CD14-positive monocyte (primary cell): ENCODE results near the gene NPAS2. TPM values are rescaled to one million over a fixed set of nuclear protein-coding genes. Genes with fewer than 3 reads are reported as not detected.

Experiments
- DNase-seq, 3 donors: peaks; one replicate each; pipeline ENCODE4 v3.0.0-alpha.2; 2011 to 2022
- H2AFZ ChIP-seq: 2 replicates; pipeline ENCODE4 v1.6.0; 2012; ENCODE audit warnings: mild to moderate bottlenecking, low read depth, low read length, inconsistent platforms; ENCODE audit not compliant: insufficient read depth, poor library complexity, severe bottlenecking
- H3K27ac ChIP-seq, 2 donors: 1 replicate in 1 of 2; 2 replicates in 1 of 2; pipeline ENCODE4 v1.5.1; 2012 to 2013; ENCODE audit warnings: low read length in 2 of 2, control low read depth in 1 of 2, inconsistent platforms in 1 of 2, low read depth in 1 of 2, mild to moderate bottlenecking in 1 of 2
- H3K27me3 ChIP-seq, 2 donors: one replicate each; pipeline versions ENCODE4 v1.6.0 to v1.6.1; 2011 to 2013; ENCODE audit warnings: low read length in 2 of 2; ENCODE audit not compliant: control insufficient read depth in 2 of 2, insufficient read depth in 2 of 2
- H3K36me3 ChIP-seq, 2 donors: replicated peaks in 1 of 2; 1 replicate in 1 of 2; 2 replicates in 1 of 2; pipeline versions ENCODE4 v1.5.1 to v1.6.1; 2012 to 2013; ENCODE audit warnings: low read length in 2 of 2, control low read depth in 1 of 2, inconsistent platforms in 1 of 2, mild to moderate bottlenecking in 1 of 2; ENCODE audit not compliant: insufficient read depth in 2 of 2, control insufficient read depth in 1 of 2
- H3K4me1 ChIP-seq, 2 donors: 1 replicate in 1 of 2; 2 replicates in 1 of 2; pipeline versions ENCODE4 v1.5.1 to v1.6.1; 2012 to 2013; ENCODE audit warnings: low read length in 2 of 2, control low read depth in 1 of 2, inconsistent platforms in 1 of 2, mild to moderate bottlenecking in 1 of 2, moderate library complexity in 1 of 2; ENCODE audit not compliant: insufficient read depth in 2 of 2, control insufficient read depth in 1 of 2
- H3K4me2 ChIP-seq: replicated peaks from 2 replicates; pipeline ENCODE3; 2012; ENCODE audit warnings: low read length, moderate library complexity, mild to moderate bottlenecking; ENCODE audit not compliant: poor library complexity, severe bottlenecking; ENCODE audit errors: extremely low read depth
- H3K4me3 ChIP-seq, 3 experiments: fragments of 200-600 bp in 1 of 3; sonication (generic) in 1 of 3; replicated peaks in 1 of 3; 1 replicate in 2 of 3; 2 replicates in 1 of 3; pipeline ENCODE4 v1.5.1; 2011 to 2013; ENCODE audit warnings: low read length in 3 of 3, mild to moderate bottlenecking in 3 of 3, control low read depth in 2 of 3, low read depth in 2 of 3, inconsistent platforms in 1 of 3, moderate library complexity in 1 of 3
- H3K79me2 ChIP-seq: 2 replicates; pipeline ENCODE4 v1.6.0; 2012; ENCODE audit warnings: mild to moderate bottlenecking, control low read depth, inconsistent platforms, low read length, moderate library complexity; ENCODE audit not compliant: insufficient read depth
- H3K9ac ChIP-seq: 2 replicates; pipeline ENCODE4 v1.6.0; 2017; ENCODE audit warnings: low read length, mild to moderate bottlenecking; ENCODE audit not compliant: insufficient read depth, poor library complexity, severe bottlenecking
- H3K9me3 ChIP-seq, 2 donors: replicated peaks in 1 of 2; 1 replicate in 1 of 2; 2 replicates in 1 of 2; pipeline versions ENCODE4 v1.5.1 to v1.6.1; 2012 to 2013; ENCODE audit warnings: low read length in 2 of 2, control low read depth in 1 of 2; ENCODE audit not compliant: control insufficient read depth in 1 of 2, insufficient read depth in 1 of 2
- H4K20me1 ChIP-seq: 2 replicates; pipeline ENCODE4 v1.6.0; 2012; ENCODE audit warnings: mild to moderate bottlenecking, low read length, control low read depth, moderate library complexity; ENCODE audit not compliant: insufficient read depth
- H3K27ac Mint-ChIP-seq, 7 donors: one replicate each; pipeline ENCODE4 v1.8.0; 2020; ENCODE audit warnings: mild to moderate bottlenecking in 7 of 7, mixed read lengths in 7 of 7, moderate library complexity in 6 of 7, inconsistent platforms in 2 of 7
- H3K27me3 Mint-ChIP-seq, 3 donors: one replicate each; pipeline ENCODE4 v1.8.0; 2021 to 2022; ENCODE audit warnings: low read depth in 3 of 3, mild to moderate bottlenecking in 3 of 3, mixed read lengths in 3 of 3, moderate library complexity in 3 of 3, inconsistent platforms in 1 of 3
- H3K36me3 Mint-ChIP-seq, 2 donors: one replicate each; pipeline ENCODE4 v1.8.0; 2020; ENCODE audit warnings: mixed read lengths in 2 of 2, inconsistent platforms in 1 of 2, mild to moderate bottlenecking in 1 of 2
- H3K4me1 Mint-ChIP-seq: one replicate; pipeline ENCODE4 v1.8.0; 2020; ENCODE audit warnings: mild to moderate bottlenecking, mixed read lengths
- H3K4me3 Mint-ChIP-seq, 2 donors: one replicate each; pipeline ENCODE4 v1.8.0; 2020; ENCODE audit warnings: mild to moderate bottlenecking in 2 of 2, mixed read lengths in 2 of 2, moderate library complexity in 1 of 2
- H3K9me3 Mint-ChIP-seq, 7 donors: one replicate each; pipeline ENCODE4 v1.8.0; 2020 to 2022; ENCODE audit warnings: mixed read lengths in 7 of 7, mild to moderate bottlenecking in 6 of 7, moderate library complexity in 6 of 7, inconsistent platforms in 2 of 7
- WGBS: methylation state at CpG from one replicate; pipeline ENCODE4 v1.1.5; 2013; ENCODE audit warnings: missing lambda C conversion rate; ENCODE audit not compliant: insufficient coverage; 5-methylcytosine and 5-hydroxymethylcytosine counted together
- intact Hi-C, 2 donors: fragments of 100-400 bp; cut with micrococcal nuclease; formaldehyde crosslinking; loops; one replicate each; pipeline versions ENCODE4 v1.15.0 to v1.15.1; 2023
- polyA plus RNA-seq, 3 donors: library from polyadenylated mRNA; depleted of rRNA in 1 of 3; unstranded in 2 of 3; stranded (reverse) in 1 of 3; fragments of 300-500 nt in 2 of 3; fragments of >200 nt in 1 of 3; fragmentation: Illumina TruSeq in 2 of 3; gene quantifications; 1 replicate in 2 of 3; 2 replicates in 1 of 3; pipeline ENCODE4 v1.2.3, GENCODE V29; 2012 to 2021
- TF ChIP-seq, protein P1 (sequence below): fragments of 200-600 bp; IDR thresholded peaks from one replicate; pipeline ENCODE4 v1.8.0; 2022; ENCODE audit warnings: antibody characterized with exemption, mild to moderate bottlenecking

NPAS2 gene
- polyA plus RNA-seq, 3 donors, result not detected

DNA sequence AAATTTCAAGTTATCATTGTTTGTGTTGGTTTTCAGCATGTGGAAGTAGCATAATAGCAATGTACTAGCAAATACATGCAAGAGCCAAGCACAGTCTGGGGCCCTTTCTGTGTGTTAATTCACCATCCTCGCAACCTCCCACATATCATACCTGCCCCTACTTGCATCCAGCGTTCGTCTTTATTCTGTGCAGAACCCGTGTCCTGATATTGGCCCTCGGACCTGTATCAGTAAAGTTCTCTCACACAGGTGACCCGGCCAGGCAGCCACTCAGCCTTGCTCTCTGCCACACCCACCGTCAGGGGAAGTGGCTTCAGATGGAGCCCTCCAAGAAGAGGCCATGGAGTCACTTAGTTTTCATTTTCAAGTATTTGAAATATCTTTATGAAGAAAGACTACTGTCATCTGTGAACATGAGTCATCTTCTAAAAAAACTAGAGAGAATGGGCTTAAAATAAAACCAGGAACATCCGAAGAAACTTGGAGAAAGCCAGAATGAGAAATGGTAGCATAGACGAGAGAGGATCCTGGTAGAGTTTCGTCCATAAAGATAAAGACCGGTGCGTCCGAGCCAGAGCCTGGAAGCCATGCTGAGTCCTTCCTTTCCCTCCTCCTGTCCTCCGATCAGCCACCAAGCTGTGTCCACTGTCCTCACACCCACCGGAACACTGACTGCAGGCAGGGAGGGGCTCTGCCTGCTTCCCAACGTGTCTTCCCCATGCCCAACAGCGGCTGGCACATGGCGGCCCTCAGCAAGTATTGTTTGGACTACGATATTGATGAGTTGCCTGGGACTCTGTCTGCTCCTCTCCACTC is 124.9 kb downstream of the NPAS2 start:
- 90% methylated on average over 17 of the region's 19 CpGs for WGBS
- no peaks in the 10 kb centered on the region for H3K4me1 ChIP-seq
- H3K27ac Mint-ChIP-seq, result no peak overlapping the region

DNA sequence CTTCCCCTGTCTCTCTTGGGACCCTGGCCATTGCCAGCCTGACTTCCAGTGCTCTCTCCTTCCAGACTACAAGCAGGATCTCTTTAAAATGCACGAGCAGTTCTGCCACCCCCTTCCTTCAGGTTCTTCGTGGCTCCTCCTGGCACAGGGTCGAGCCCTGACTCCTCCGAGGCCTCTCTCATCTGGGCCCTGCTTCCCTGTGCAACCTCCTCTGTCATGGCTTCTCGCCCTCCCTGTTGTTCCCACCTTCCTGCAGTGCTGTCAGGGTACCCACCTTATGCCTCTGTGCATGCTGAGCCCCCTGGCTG is 125.4 kb downstream of the NPAS2 start:
- H3K27me3 Mint-ChIP-seq, result peaks cover 6 to 12% (median 9%) of the 10 kb centered on the region in 3 donors
- Histone ChIP-seq H3K27me3 (no peaks in the 10 kb centered on the region), H3K9me3 (no peaks in the 10 kb centered on the region), H4K20me1 (no peaks in the 10 kb centered on the region), H3K4me3 (no peak overlapping the region), H3K36me3 (no peaks in the 10 kb centered on the region), H3K27ac (no peak overlapping the region), H3K4me1 (no peaks in the 10 kb centered on the region), H2AFZ (no peak overlapping the region), H3K9ac (no peak overlapping the region), H3K4me2 (no peak overlapping the region), H3K79me2 (no peaks in the 10 kb centered on the region)
- 82% methylated on average over 5 of the region's 5 CpGs for WGBS
- no peak for DNase-seq
- H3K27ac Mint-ChIP-seq, result no peak overlapping the region
- H3K36me3 Mint-ChIP-seq, result no peaks in the 10 kb centered on the region
- H3K4me3 Mint-ChIP-seq, result no peak overlapping the region
- intact Hi-C loops, result no loop called here
- H3K9me3 Mint-ChIP-seq, result peaks cover 0 to 2% (median 0%) of the 10 kb centered on the region in 7 donors
- peaks cover 10% of the 10 kb centered on the region for H3K4me1 Mint-ChIP-seq
- TF ChIP-seq, protein P1, sequence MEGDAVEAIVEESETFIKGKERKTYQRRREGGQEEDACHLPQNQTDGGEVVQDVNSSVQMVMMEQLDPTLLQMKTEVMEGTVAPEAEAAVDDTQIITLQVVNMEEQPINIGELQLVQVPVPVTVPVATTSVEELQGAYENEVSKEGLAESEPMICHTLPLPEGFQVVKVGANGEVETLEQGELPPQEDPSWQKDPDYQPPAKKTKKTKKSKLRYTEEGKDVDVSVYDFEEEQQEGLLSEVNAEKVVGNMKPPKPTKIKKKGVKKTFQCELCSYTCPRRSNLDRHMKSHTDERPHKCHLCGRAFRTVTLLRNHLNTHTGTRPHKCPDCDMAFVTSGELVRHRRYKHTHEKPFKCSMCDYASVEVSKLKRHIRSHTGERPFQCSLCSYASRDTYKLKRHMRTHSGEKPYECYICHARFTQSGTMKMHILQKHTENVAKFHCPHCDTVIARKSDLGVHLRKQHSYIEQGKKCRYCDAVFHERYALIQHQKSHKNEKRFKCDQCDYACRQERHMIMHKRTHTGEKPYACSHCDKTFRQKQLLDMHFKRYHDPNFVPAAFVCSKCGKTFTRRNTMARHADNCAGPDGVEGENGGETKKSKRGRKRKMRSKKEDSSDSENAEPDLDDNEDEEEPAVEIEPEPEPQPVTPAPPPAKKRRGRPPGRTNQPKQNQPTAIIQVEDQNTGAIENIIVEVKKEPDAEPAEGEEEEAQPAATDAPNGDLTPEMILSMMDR, result no peak

More for the DNA sequence above, 124.9 kb downstream of the NPAS2 start:
- Histone ChIP-seq H3K4me3 (no peak overlapping the region), H3K27me3 (no peaks in the 10 kb centered on the region), H2AFZ (no peak overlapping the region), H4K20me1 (no peaks in the 10 kb centered on the region), H3K27ac (no peak overlapping the region), H3K9me3 (no peaks in the 10 kb centered on the region), H3K79me2 (no peaks in the 10 kb centered on the region), H3K36me3 (no peaks in the 10 kb centered on the region), H3K9ac (no peak overlapping the region), H3K4me2 (no peak overlapping the region)
- Mint-ChIP-seq H3K4me3 (no peak overlapping the region), H3K27me3 (peaks cover 6 to 12% (median 9%) of the 10 kb centered on the region in 3 donors), H3K36me3 (no peaks in the 10 kb centered on the region), H3K9me3 (peaks cover 0 to 2% (median 0%) of the 10 kb centered on the region in 7 donors), H3K4me1 (peaks cover 7% of the 10 kb centered on the region)
- no peak for DNase-seq
- TF ChIP-seq, protein P1, result no peak
- intact Hi-C loops, result no loop called here
